SK-N-SH (cell line): ENCODE data around the gene MAPRE3. TPM values are rescaled to one million over a fixed set of nuclear protein-coding genes. Genes with fewer than 3 reads are reported as not detected.
A peak's percentile ranks its signal among the peaks of the same experiment; 100 is the strongest.

Experiments
- CTCF ChIA-PET: fragments of 300-600, 350-600 bp; formaldehyde crosslinking; extraction: SDS; loops from one replicate; lab custom pipeline; 2021; lab: Yijun Ruan, JAX
- POLR2A ChIA-PET: fragments of 350-600 bp; sonication (Branson Sonifier 250); formaldehyde crosslinking; extraction: SDS; loops from one replicate; lab custom pipeline; 2020; ENCODE audit warnings: antibody characterized with exemption, inconsistent platforms; lab: Yijun Ruan, JAX
- DNase-seq: peaks from one replicate; pipeline ENCODE4 v3.0.0; 2012
- H2AFZ ChIP-seq: fragments of 200-600 bp; sonication (generic); 2 replicates; pipeline ENCODE4 v1.8.1; 2016; ENCODE audit warnings: antibody characterized with exemption, mild to moderate bottlenecking, low read depth
- H3F3A ChIP-seq: fragments of 200-600 bp; sonication (generic); replicated peaks from 2 replicates; pipeline ENCODE3; 2016; ENCODE audit warnings: antibody characterized with exemption, mild to moderate bottlenecking; ENCODE audit not compliant: insufficient read depth
- H3K27ac ChIP-seq, 2 experiments: fragments of 200-500 bp in 1 of 2; fragments of 200-600 bp in 1 of 2; sonication (Bioruptor generic) in 1 of 2; sonication (generic), shearing (Covaris generic) in 1 of 2; 2 replicates each; pipeline versions ENCODE4 v1.5.1 to v1.6.1; 2014 to 2016; ENCODE audit warnings: low read depth in 2 of 2, inconsistent platforms in 1 of 2, low read length in 1 of 2, mild to moderate bottlenecking in 1 of 2, mixed read lengths in 1 of 2
- H3K27me3 ChIP-seq: fragments of 200-600 bp; sonication (generic), shearing (Covaris generic); 2 replicates; pipeline ENCODE4 v1.6.1; 2016; ENCODE audit warnings: mixed run types; ENCODE audit not compliant: insufficient read depth
- H3K36me3 ChIP-seq, 2 experiments: fragments of 200-500 bp in 1 of 2; fragments of 200-600 bp in 1 of 2; sonication (Bioruptor generic) in 1 of 2; sonication (generic) in 1 of 2; replicated peaks in 1 of 2; 2 replicates each; pipeline versions ENCODE3 to v1.5.1; 2014 to 2016; ENCODE audit warnings: low read length in 1 of 2, mild to moderate bottlenecking in 1 of 2; ENCODE audit not compliant: insufficient read depth in 2 of 2, control insufficient read depth in 1 of 2
- H3K4me1 ChIP-seq, 2 experiments: fragments of 200-500 bp in 1 of 2; fragments of 200-600 bp in 1 of 2; sonication (Bioruptor generic) in 1 of 2; sonication (generic), shearing (Covaris generic) in 1 of 2; 2 replicates each; pipeline versions ENCODE4 v1.5.1 to v1.6.1; 2014 to 2016; ENCODE audit warnings: low read depth in 1 of 2, low read length in 1 of 2, mixed run types in 1 of 2; ENCODE audit not compliant: insufficient read depth in 2 of 2, control insufficient read depth in 1 of 2
- H3K4me2 ChIP-seq: fragments of 200-600 bp; sonication (generic), shearing (Covaris generic); 2 replicates; pipeline ENCODE4 v1.6.1; 2017; ENCODE audit warnings: mixed run types
- H3K4me3 ChIP-seq, 2 experiments: fragments of 200-500 bp in 1 of 2; fragments of 200-600 bp in 1 of 2; sonication (Bioruptor generic) in 1 of 2; sonication (generic), shearing (Covaris generic) in 1 of 2; 2 replicates each; pipeline versions ENCODE4 v1.5.1 to v1.8.1; 2014 to 2016; ENCODE audit warnings: low read depth in 2 of 2, inconsistent platforms in 1 of 2, low read length in 1 of 2, mild to moderate bottlenecking in 1 of 2, mixed read lengths in 1 of 2, moderate library complexity in 1 of 2
- H3K79me2 ChIP-seq: fragments of 200-600 bp; sonication (generic); 2 replicates; pipeline ENCODE4 v1.8.1; 2017; ENCODE audit warnings: mild to moderate bottlenecking; ENCODE audit not compliant: insufficient read depth
- H3K9ac ChIP-seq: fragments of 200-600 bp; sonication (generic); 2 replicates; pipeline ENCODE4 v1.6.1; 2017; ENCODE audit warnings: mixed run types
- H3K9me2 ChIP-seq: fragments of 200-600 bp; sonication (generic); 2 replicates; pipeline ENCODE4 v1.6.1; 2017; ENCODE audit warnings: mixed run types
- H3K9me3 ChIP-seq: fragments of 200-600 bp; sonication (generic); 2 replicates; pipeline ENCODE4 v1.6.1; 2017; ENCODE audit warnings: mixed run types, mild to moderate bottlenecking, moderate library complexity
- H4K20me1 ChIP-seq: fragments of 200-600 bp; sonication (generic); 2 replicates; pipeline ENCODE4 v1.6.1; 2017; ENCODE audit warnings: mild to moderate bottlenecking, mixed run types; ENCODE audit not compliant: insufficient read depth
- FOSL2 ChIP-seq: IDR thresholded peaks from 2 replicates; pipeline ENCODE4 v1.4.0; 2012; ENCODE audit warnings: low read depth, mild to moderate bottlenecking, moderate library complexity, borderline replicate concordance
- FOXJ3 ChIP-seq: sonication (generic); formaldehyde crosslinking; IDR thresholded peaks from 2 replicates; pipeline ENCODE4 v1.5.1; 2020; ENCODE audit warnings: mild to moderate bottlenecking, missing genetic modification reagents
- GABPA ChIP-seq: IDR thresholded peaks from 2 replicates; pipeline ENCODE4 v1.4.0; 2012; ENCODE audit warnings: low read depth, mild to moderate bottlenecking
- GATA2 ChIP-seq: sonication (generic); formaldehyde crosslinking; IDR thresholded peaks from 2 replicates; pipeline ENCODE4 v1.5.0; 2020; ENCODE audit warnings: mild to moderate bottlenecking, missing genetic modification reagents
- JUND ChIP-seq: IDR thresholded peaks from 2 replicates; pipeline ENCODE4 v1.4.0; 2012
- NFIC ChIP-seq: IDR thresholded peaks from 2 replicates; pipeline ENCODE4 v1.4.0; 2012; ENCODE audit warnings: borderline replicate concordance
- NRF1 ChIP-seq: IDR thresholded peaks from 2 replicates; pipeline ENCODE4 v1.6.1; 2012; ENCODE audit warnings: low read depth, mild to moderate bottlenecking, low read length
- POLR2AphosphoS5 ChIP-seq: IDR thresholded peaks from 2 replicates; pipeline ENCODE4 v1.6.1; 2012; ENCODE audit warnings: low read depth, low read length
- RAD21 ChIP-seq: IDR thresholded peaks from 2 replicates; pipeline ENCODE4 v1.6.1; 2012; ENCODE audit warnings: mild to moderate bottlenecking, low read length
- RXRA ChIP-seq: IDR thresholded peaks from 2 replicates; pipeline ENCODE4 v1.4.0; 2012; ENCODE audit warnings: low read depth, mild to moderate bottlenecking, borderline replicate concordance
- TAF1 ChIP-seq: IDR thresholded peaks from 2 replicates; pipeline ENCODE4 v1.6.1; 2012; ENCODE audit warnings: low read depth, mild to moderate bottlenecking, low read length, moderate library complexity, borderline replicate concordance
- TEAD4 ChIP-seq: IDR thresholded peaks from 2 replicates; pipeline ENCODE4 v1.4.0; 2012; ENCODE audit warnings: mild to moderate bottlenecking, borderline replicate concordance; ENCODE audit not compliant: insufficient read depth
- YY1 ChIP-seq: IDR thresholded peaks from 2 replicates; pipeline ENCODE4 v1.4.0; 2012; ENCODE audit warnings: low read depth, mild to moderate bottlenecking
- WGBS: methylation state at CpG from one replicate; pipeline ENCODE4 v1.1.6; 2017; ENCODE audit warnings: low lambda C conversion rate; 5-methylcytosine and 5-hydroxymethylcytosine counted together
- polyA plus RNA-seq, 3 experiments: library from polyadenylated mRNA; depleted of rRNA; stranded (reverse); fragments of >200 nt; gene quantifications; 2 replicates each; pipeline ENCODE4 v1.2.3, GENCODE V29; 2012
- TF ChIP-seq, protein P1 (sequence below): fragments of 200-600 bp; sonication (generic); IDR thresholded peaks from 2 replicates; pipeline ENCODE4 v1.6.1; 2017; ENCODE audit warnings: antibody characterized with exemption, mild to moderate bottlenecking, moderate library complexity
- TF ChIP-seq, protein P2 (sequence below): fragments of 150-350 bp; IDR thresholded peaks from 2 replicates; pipeline ENCODE4 v1.6.1; 2016; ENCODE audit warnings: mild to moderate bottlenecking, low read depth, low read length

The MAPRE3 gene
- polyA plus RNA-seq, 1 of the 3 experiments (the other 2 are of a cell fraction): 24.4 TPM

DNA sequence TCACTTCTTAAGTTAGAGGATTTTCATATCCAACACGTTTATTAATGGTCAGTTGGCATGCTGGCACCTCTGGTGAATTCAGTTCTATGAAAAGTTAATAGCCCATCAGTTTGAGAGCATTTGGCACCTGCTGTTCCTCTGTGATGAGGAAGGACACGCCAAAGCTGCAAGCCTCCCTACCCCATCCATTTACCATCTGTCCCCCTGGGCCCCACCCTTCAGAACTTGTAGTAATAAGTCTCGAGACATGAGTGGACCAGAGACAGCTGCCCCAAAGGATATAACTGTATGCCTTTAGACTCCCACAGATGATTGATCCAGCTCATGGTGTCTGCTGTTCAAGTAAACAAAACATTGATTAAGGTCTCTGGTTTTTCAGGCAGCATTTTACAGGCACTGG, 94.7 kb downstream of the MAPRE3 start:
- ChIA-PET CTCF (interaction anchor here (1.1 to 18.5 kb wide), 4 partner anchors 12 to 104 kb away, joined by 3 to 227 read pairs (median 59); partner anchors contain the start of genes AGBL5, EMILIN1 and KHK), POLR2A (interaction anchor here (2.4 to 3.4 kb wide), 3 partner anchors 9 to 14 kb away, joined by 10 to 12 read pairs (median 11); partner anchors contain the start of gene AGBL5)
- peaks cover 58% of the 10 kb centered on the region for H3K79me2 ChIP-seq
- H3K9me3 ChIP-seq: no peaks in the 10 kb centered on the region
- no peak for DNase-seq
- peaks cover 12 to 25% of the 10 kb centered on the region in 2 experiments for H3K4me1 ChIP-seq
- H3K27me3 ChIP-seq: no peaks in the 10 kb centered on the region
- H3K4me2 ChIP-seq: no peak overlapping the region
- WGBS: 89% methylated on average over 3 of the region's 3 CpGs
- peaks cover 14% of the 10 kb centered on the region for H4K20me1 ChIP-seq
- 0 out of 2 replicates have a peak, but pooled peaks have one; percentile 11 for TF ChIP-seq POLR2AphosphoS5
- TF ChIP-seq NFIC: no peak
- TF ChIP-seq, all 33 proteins: peak for 1
- Histone ChIP-seq H3K9ac (no peak overlapping the region), H2AFZ (no peak overlapping the region), H3K36me3 (peaks cover 47 to 51% of the 10 kb centered on the region in 2 experiments), H3K4me3 (no peak overlapping the region), H3F3A (peaks cover 23% of the 10 kb centered on the region), H3K9me2 (no peaks in the 10 kb centered on the region), H3K27ac (no peak overlapping the region)

DNA sequence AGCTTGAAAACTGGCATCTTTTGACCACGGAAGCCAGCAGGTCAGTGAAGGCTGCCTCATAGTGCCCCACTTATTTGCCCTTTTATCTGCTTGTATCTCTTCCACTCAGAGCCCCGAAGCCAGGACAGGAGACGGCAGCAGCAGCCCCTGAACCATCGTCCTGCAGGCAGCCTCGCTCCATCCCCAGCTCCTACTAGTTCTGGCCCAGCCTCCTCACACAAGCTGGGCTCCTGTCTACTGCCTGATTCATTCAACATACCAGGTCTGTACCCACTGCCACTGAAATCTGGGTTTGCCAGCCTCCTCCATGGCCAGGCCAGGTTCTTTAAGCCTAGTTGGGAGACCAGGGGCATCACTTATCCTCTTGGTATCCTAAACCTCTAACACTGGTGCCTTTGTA, 96.9 kb downstream of the MAPRE3 start:
- Histone ChIP-seq H3K79me2 (peaks cover 71% of the 10 kb centered on the region), H3F3A (peaks cover 23% of the 10 kb centered on the region), H3K4me2 (no peak overlapping the region), H3K4me1 (peaks cover 20 to 35% of the 10 kb centered on the region in 2 experiments), H3K27ac (no peak overlapping the region), H3K9me2 (no peaks in the 10 kb centered on the region), H3K36me3 (peaks cover 47 to 51% of the 10 kb centered on the region in 2 experiments), H3K27me3 (no peaks in the 10 kb centered on the region), H4K20me1 (peaks cover 14% of the 10 kb centered on the region), H3K4me3 (no peak overlapping the region), H2AFZ (no peak overlapping the region), H3K9ac (no peak overlapping the region), H3K9me3 (no peaks in the 10 kb centered on the region)
- 98% methylated on average over 5 of the region's 5 CpGs for WGBS
- DNase-seq: no peak
- TF ChIP-seq, protein P1, sequence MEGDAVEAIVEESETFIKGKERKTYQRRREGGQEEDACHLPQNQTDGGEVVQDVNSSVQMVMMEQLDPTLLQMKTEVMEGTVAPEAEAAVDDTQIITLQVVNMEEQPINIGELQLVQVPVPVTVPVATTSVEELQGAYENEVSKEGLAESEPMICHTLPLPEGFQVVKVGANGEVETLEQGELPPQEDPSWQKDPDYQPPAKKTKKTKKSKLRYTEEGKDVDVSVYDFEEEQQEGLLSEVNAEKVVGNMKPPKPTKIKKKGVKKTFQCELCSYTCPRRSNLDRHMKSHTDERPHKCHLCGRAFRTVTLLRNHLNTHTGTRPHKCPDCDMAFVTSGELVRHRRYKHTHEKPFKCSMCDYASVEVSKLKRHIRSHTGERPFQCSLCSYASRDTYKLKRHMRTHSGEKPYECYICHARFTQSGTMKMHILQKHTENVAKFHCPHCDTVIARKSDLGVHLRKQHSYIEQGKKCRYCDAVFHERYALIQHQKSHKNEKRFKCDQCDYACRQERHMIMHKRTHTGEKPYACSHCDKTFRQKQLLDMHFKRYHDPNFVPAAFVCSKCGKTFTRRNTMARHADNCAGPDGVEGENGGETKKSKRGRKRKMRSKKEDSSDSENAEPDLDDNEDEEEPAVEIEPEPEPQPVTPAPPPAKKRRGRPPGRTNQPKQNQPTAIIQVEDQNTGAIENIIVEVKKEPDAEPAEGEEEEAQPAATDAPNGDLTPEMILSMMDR: no peak
- TF ChIP-seq YY1: no peak
- TF ChIP-seq RXRA: no peak
- TF ChIP-seq FOXJ3 (CRISPR knock-in tag): no peak
- no peak for TF ChIP-seq GABPA
- no peak for TF ChIP-seq TEAD4
- TF ChIP-seq FOSL2: no peak
- TF ChIP-seq GATA2: no peak
- no peak for TF ChIP-seq NRF1
- TF ChIP-seq, protein P2, sequence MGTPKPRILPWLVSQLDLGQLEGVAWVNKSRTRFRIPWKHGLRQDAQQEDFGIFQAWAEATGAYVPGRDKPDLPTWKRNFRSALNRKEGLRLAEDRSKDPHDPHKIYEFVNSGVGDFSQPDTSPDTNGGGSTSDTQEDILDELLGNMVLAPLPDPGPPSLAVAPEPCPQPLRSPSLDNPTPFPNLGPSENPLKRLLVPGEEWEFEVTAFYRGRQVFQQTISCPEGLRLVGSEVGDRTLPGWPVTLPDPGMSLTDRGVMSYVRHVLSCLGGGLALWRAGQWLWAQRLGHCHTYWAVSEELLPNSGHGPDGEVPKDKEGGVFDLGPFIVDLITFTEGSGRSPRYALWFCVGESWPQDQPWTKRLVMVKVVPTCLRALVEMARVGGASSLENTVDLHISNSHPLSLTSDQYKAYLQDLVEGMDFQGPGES: no peak
- no peak for TF ChIP-seq JUND
- no peak for TF ChIP-seq TAF1
- no peak for TF ChIP-seq RAD21
- ChIA-PET POLR2A (interaction anchor here (0.7 to 3.4 kb wide), 7 partner anchors 9 to 32 kb away, joined by 3 to 10 read pairs (median 4); partner anchors contain the start of gene AGBL5), CTCF (interaction anchor here (1.0 to 18.5 kb wide), 3 partner anchors 14 to 124 kb away, joined by 3 to 227 read pairs (median 107); partner anchors contain the start of genes AGBL5, EMILIN1 and KHK)
